Sigmoid colon (tissue), 7 donors: Measurements from ENCODE around the gene GIN1. TPM values are rescaled to one million over a fixed set of nuclear protein-coding genes. Genes with fewer than 3 reads are reported as not detected.
A peak's percentile ranks its signal among the peaks of the same experiment; 100 is the strongest.
"Not testable (repeated sequence)": the region's sequence is repeated elsewhere in the genome, so short reads cannot be mapped to it uniquely, and the experiment has no call there.

Experiments used
- DNase-seq: peaks from one replicate; pipeline ENCODE4 v3.0.0-alpha.2; 2019
- H3K27ac ChIP-seq, 4 donors: fragments of 200-600 bp; sonication (generic); one replicate each; pipeline ENCODE4 v1.5.1; 2016 to 2019; ENCODE audit warnings: mild to moderate bottlenecking in 1 of 4
- H3K27me3 ChIP-seq, 3 donors: fragments of 200-600 bp; sonication (generic); one replicate each; pipeline ENCODE4 v1.5.1; 2019; ENCODE audit warnings: mild to moderate bottlenecking in 1 of 3
- H3K36me3 ChIP-seq, 4 donors: fragments of 200-600 bp; sonication (generic); one replicate each; pipeline ENCODE4 v1.5.1; 2016 to 2019
- H3K4me1 ChIP-seq, 4 donors: fragments of 200-600 bp; sonication (generic); one replicate each; pipeline ENCODE4 v1.5.1; 2017 to 2019
- H3K4me3 ChIP-seq, 4 donors: fragments of 200-600 bp; sonication (generic); one replicate each; pipeline ENCODE4 v1.5.1; 2017 to 2019; ENCODE audit warnings: mild to moderate bottlenecking in 2 of 4, moderate library complexity in 1 of 4
- H3K9me3 ChIP-seq, 4 donors: fragments of 200-600 bp in 3 of 4; sonication (generic) in 3 of 4; one replicate each; pipeline versions ENCODE4 v1.5.1 to v1.6.1; 2013 to 2019
- EP300 ChIP-seq, 4 donors: sonication (generic); formaldehyde crosslinking; IDR thresholded peaks; one replicate each; pipeline ENCODE4 v1.6.1; 2017; ENCODE audit warnings: antibody characterized with exemption in 4 of 4
- POLR2A ChIP-seq, 2 donors: fragments of 450-650 bp; IDR thresholded peaks; one replicate each; pipeline ENCODE4 v1.6.1; 2016; ENCODE audit warnings: antibody characterized with exemption in 2 of 2, mild to moderate bottlenecking in 2 of 2, moderate library complexity in 2 of 2
- POLR2AphosphoS5 ChIP-seq, 4 donors: sonication (generic); formaldehyde crosslinking; IDR thresholded peaks; one replicate each; pipeline ENCODE4 v1.6.1; 2017; ENCODE audit warnings: antibody characterized with exemption in 4 of 4
- WGBS, 2 donors: extraction: QIAGEN DNeasy Blood & Tissue Kit; methylation state at CpG; one replicate each; pipeline ENCODE4 v1.1.7; 2013; 5-methylcytosine and 5-hydroxymethylcytosine counted together
- intact Hi-C: fragments of 100-400 bp; cut with DNase I; formaldehyde crosslinking; loops from one replicate; pipeline ENCODE4 v1.15.1; 2023
- polyA plus RNA-seq, 3 donors: library from polyadenylated mRNA; stranded (reverse); fragments of 200-250 nt; gene quantifications; one replicate each; pipeline ENCODE4 v1.2.3, GENCODE V29; 2013
- total RNA-seq, 4 donors: library from RNA; depleted of rRNA; stranded (reverse); fragments of >200 nt; gene quantifications; one replicate each; pipeline ENCODE4 v1.1.0, GENCODE V29; 2016
- TF ChIP-seq, protein P1 (sequence below), 4 experiments: fragments of 450-650 bp in 3 of 4; fragments of 200-600 bp in 1 of 4; IDR thresholded peaks; one replicate each; pipeline ENCODE4 v1.5.1; 2016 to 2019; ENCODE audit warnings: antibody characterized with exemption in 4 of 4, mild to moderate bottlenecking in 3 of 4, moderate library complexity in 2 of 4
- donor health status: healthy with polysubstance abuse.
- donor health status: Bipolar disorder and iron deficiency.
- donor health status: healthy.

The GIN1 gene
- total and polyA plus RNA-seq, 7 donors: 3.0 to 14.6 (median 7.8) TPM

DNA sequence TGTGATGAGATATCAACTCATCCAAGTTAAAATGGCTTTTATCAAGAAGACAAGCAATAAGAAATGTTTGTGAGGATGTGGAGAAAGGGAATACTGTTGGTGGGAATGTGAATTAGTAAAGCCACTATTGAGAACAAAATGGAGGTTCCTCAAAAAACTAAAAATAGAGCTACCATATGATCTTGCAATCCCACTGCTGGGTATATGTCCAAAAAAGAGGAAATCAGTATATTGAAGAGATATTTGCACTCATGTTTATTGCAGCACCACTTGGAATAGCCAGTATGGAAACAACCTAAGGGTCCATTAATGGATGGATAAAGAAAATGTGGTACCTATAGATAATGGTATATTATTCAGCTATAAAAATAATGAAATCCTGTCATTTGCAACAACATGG lies 25.3 kb upstream of the GIN1 start:
- Histone ChIP-seq H3K27me3 (no peaks in the 10 kb centered on the region), H3K4me3 (no peak overlapping the region), H3K27ac (no peak overlapping the region), H3K36me3 (peaks cover 0 to 35% (median 0%) of the 10 kb centered on the region in 4 donors), H3K4me1 (no peaks in the 10 kb centered on the region), H3K9me3 (no peaks in the 10 kb centered on the region)
- intact Hi-C loops: no loop called here
- TF ChIP-seq EP300 (IDR thresholded peaks at IDR 0.05) (no peak), POLR2A (IDR thresholded peaks at IDR 0.05) (no peak), POLR2AphosphoS5 (IDR thresholded peaks at IDR 0.05) (no peak)
- TF ChIP-seq, protein P1, sequence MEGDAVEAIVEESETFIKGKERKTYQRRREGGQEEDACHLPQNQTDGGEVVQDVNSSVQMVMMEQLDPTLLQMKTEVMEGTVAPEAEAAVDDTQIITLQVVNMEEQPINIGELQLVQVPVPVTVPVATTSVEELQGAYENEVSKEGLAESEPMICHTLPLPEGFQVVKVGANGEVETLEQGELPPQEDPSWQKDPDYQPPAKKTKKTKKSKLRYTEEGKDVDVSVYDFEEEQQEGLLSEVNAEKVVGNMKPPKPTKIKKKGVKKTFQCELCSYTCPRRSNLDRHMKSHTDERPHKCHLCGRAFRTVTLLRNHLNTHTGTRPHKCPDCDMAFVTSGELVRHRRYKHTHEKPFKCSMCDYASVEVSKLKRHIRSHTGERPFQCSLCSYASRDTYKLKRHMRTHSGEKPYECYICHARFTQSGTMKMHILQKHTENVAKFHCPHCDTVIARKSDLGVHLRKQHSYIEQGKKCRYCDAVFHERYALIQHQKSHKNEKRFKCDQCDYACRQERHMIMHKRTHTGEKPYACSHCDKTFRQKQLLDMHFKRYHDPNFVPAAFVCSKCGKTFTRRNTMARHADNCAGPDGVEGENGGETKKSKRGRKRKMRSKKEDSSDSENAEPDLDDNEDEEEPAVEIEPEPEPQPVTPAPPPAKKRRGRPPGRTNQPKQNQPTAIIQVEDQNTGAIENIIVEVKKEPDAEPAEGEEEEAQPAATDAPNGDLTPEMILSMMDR (IDR thresholded peaks at IDR 0.05): no peak
- DNase-seq: no peak

DNA sequence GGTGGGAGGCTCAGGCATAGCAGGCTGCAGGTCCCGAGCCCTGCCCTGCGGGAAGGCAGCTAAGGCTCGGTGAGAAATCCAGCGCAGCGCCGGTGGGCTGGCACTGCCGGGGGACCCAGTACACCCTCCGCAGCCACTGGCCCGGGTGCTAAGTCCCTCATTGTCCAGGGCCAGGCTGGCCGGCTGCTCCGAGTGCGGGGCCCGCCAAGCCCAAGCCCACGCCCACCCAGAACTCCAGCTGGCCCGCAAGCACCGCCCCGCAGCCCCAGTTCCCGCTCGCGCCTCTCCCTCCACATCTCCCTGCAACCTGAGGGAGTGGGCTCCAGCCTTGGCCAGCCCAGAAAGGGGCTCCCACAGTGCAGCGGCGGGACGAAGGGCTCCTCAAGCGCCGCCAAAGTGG lies 22.2 kb upstream of the GIN1 start:
- H3K36me3 ChIP-seq: peaks cover 0 to 45% (median 2%) of the 10 kb centered on the region in 4 donors
- H3K9me3 ChIP-seq, H3K4me3 ChIP-seq, intact Hi-C loops, H3K4me1 ChIP-seq, H3K27me3 ChIP-seq, H3K27ac ChIP-seq: not testable (repeated sequence)
- peak; percentile 53 for DNase-seq
- WGBS, 2 donors: 97 to 98% methylated on average over 25 of the region's 25 CpGs

DNA sequence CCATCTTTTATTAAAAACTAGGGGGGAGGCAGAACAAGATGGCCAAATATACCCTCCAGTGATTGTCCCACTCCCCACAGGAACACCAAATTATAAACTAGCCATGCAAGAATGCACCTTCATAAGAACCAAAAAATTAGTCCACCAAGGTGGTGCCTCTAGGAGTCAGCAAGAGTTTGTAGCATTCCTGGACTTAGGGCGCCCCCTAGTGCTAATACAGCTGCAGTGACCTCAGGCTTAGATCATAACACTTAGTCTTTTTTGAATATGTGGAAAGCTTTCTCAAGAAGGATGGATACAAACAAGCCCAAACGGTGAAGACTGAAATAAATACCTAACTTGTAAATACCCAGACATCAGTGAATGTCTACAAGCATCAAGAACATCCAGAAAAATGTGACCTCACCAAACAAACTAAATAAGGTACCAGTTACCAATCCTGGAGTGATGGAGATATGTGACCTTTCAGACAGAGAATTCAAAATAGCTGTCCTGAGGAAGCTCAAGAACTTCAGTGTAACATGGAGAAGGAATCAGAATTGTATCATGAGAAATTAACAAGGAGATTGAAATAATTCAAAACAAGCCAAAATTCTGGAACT lies 19.4 kb upstream of the GIN1 start:
- WGBS, 2 donors: 0 to 5% methylated on average over 2 of the region's 2 CpGs
- TF ChIP-seq, protein P1 (IDR thresholded peaks at IDR 0.05): peak; percentile 59 to 84 (median 72)
- TF ChIP-seq EP300 (IDR thresholded peaks at IDR 0.05) (no peak), POLR2A (IDR thresholded peaks at IDR 0.05) (no peak), POLR2AphosphoS5 (IDR thresholded peaks at IDR 0.05) (no peak)
- no peaks in the 10 kb centered on the region for H3K9me3 ChIP-seq
- H3K4me3 ChIP-seq: no peak overlapping the region
- intact Hi-C loops: loop anchor here (5.0 kb wide), 1 partner anchor 557 kb away; no protein-coding TSS in a partner anchor
- H3K4me1 ChIP-seq: no peaks in the 10 kb centered on the region
- peak; percentile 79 for DNase-seq
- no peaks in the 10 kb centered on the region for H3K27me3 ChIP-seq
- no peak overlapping the region for H3K27ac ChIP-seq
- peaks cover 0 to 70% (median 2%) of the 10 kb centered on the region in 4 donors for H3K36me3 ChIP-seq

DNA sequence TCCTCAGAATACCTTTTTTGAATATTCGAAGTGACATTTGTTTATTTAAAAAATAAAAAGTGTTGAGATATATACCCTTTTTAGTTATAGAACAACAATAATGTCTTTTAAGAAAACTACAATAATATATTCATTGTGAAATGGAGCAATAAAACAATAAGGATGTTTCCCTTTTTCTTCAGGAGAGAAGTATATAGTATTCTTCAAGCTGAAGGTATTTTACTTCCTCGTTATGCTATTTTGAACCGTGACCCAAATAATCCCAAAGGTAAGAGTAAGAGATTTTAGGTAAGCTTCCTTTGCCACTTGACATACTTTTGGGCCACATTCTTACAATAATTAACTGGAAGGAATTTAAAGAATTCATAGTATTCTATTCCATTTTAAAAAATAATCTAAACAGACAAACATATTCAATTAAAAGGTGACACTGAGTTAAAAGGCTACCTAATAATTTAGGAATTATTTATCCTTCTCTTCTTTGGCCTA lies 18.3 kb upstream of the GIN1 start:
- TF ChIP-seq, protein P1 (IDR thresholded peaks at IDR 0.05): no peak
- TF ChIP-seq POLR2A (IDR thresholded peaks at IDR 0.05) (no peak), POLR2AphosphoS5 (IDR thresholded peaks at IDR 0.05) (no peak), EP300 (IDR thresholded peaks at IDR 0.05) (no peak)
- H3K4me1 ChIP-seq: no peaks in the 10 kb centered on the region
- DNase-seq: no peak
- no peaks in the 10 kb centered on the region for H3K27me3 ChIP-seq
- intact Hi-C loops: loop anchor here (5.0 kb wide), 1 partner anchor 556 kb away; no protein-coding TSS in a partner anchor
- WGBS, 2 donors: 23 to 74% methylated on average over 3 of the region's 3 CpGs
- no peaks in the 10 kb centered on the region for H3K9me3 ChIP-seq
- no peak overlapping the region for H3K27ac ChIP-seq
- peaks cover 0 to 70% (median 2%) of the 10 kb centered on the region in 4 donors for H3K36me3 ChIP-seq
- H3K4me3 ChIP-seq: no peak overlapping the region

DNA sequence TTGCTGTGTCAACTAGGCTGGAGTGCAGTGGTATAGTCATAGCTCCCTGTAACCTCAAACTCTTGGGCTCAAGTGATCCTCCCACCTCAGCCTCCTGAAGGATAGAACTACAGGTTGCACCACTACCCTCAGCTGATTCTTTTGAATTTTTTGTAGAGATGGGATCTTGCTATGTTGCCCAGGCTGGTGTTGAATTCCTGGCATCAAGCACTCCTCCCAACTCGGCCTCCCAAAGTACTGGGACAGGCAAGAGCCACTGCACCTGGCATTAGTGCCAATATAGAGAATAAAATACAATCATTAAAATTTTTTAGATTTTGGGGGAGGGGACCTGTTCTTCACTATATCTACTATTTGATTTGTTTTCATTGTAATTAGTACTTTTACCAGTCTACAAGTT lies 15.5 kb upstream of the GIN1 start:
- peaks cover 0 to 58% (median 2%) of the 10 kb centered on the region in 4 donors for H3K36me3 ChIP-seq
- DNase-seq: no peak
- H3K4me3 ChIP-seq: no peak overlapping the region
- no peaks in the 10 kb centered on the region for H3K27me3 ChIP-seq
- 96% methylated on average over 1 of the region's 1 CpG for WGBS, 2 donors
- no peaks in the 10 kb centered on the region for H3K4me1 ChIP-seq
- no peaks in the 10 kb centered on the region for H3K9me3 ChIP-seq
- intact Hi-C loops: loop anchor here (5.0 kb wide), 1 partner anchor 553 kb away; no protein-coding TSS in a partner anchor
- H3K27ac ChIP-seq: no peak overlapping the region
- no peak for TF ChIP-seq EP300 (IDR thresholded peaks at IDR 0.05)
- TF ChIP-seq, protein P1 (IDR thresholded peaks at IDR 0.05): no peak
- no peak for TF ChIP-seq POLR2A (IDR thresholded peaks at IDR 0.05)
